Measurements from ENCODE around the gene EFNA3.

The EFNA3 gene

DNA sequence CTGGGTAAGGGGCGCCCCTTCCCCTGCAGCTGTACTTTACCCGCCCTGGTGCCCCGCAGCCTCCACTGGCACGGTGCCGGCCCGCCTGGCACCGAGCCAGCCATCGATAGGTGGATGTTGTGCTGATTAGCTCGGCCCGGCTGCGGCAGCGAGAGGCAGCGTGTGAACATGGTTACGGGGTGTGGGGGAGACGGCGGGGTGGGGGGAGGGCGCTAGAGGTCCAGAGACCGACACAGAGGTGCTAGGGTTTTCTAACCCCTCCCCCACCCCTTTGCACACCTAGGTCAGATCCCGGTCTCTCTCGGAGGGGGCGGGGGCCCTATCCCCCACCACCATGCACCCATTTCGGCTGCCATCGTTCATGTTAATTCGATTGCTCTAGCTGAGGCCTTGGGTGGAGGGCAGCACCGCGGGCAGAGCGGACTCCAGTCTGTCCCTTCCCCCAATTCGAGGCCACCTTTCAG is 8.4 kb upstream of the EFNA3 start (continued):
- TF ChIP-seq, protein P1, sequence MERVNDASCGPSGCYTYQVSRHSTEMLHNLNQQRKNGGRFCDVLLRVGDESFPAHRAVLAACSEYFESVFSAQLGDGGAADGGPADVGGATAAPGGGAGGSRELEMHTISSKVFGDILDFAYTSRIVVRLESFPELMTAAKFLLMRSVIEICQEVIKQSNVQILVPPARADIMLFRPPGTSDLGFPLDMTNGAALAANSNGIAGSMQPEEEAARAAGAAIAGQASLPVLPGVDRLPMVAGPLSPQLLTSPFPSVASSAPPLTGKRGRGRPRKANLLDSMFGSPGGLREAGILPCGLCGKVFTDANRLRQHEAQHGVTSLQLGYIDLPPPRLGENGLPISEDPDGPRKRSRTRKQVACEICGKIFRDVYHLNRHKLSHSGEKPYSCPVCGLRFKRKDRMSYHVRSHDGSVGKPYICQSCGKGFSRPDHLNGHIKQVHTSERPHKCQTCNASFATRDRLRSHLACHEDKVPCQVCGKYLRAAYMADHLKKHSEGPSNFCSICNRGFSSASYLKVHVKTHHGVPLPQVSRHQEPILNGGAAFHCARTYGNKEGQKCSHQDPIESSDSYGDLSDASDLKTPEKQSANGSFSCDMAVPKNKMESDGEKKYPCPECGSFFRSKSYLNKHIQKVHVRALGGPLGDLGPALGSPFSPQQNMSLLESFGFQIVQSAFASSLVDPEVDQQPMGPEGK (tag by site-specific recombination; IDR thresholded peaks at IDR 0.05) = no peak
- TF ChIP-seq ZNF157 (tag by site-specific recombination; IDR thresholded peaks at IDR 0.05) (no peak), ZNF175 (tag by site-specific recombination; IDR thresholded peaks at IDR 0.05) (no peak), ZNF530 (tag by site-specific recombination; IDR thresholded peaks at IDR 0.05; ENCODE audit: low read depth) (no peak), GLIS2 (tag by site-specific recombination; IDR thresholded peaks at IDR 0.05) (peak; percentile 3; the same call in 1 of the 2 replicates), ZNF510 (tag by site-specific recombination; IDR thresholded peaks at IDR 0.05; ENCODE audit: insufficient replicate concordance) (no peak), ZNF747 (tag by site-specific recombination; IDR thresholded peaks at IDR 0.05) (no peak), TCF7L2 (IDR thresholded peaks at IDR 0.05; ENCODE audit: borderline replicate concordance, low read depth, low read length) (peak; percentile 8; the same call in 1 of the 2 replicates), KLF9 (tag by site-specific recombination; IDR thresholded peaks at IDR 0.05; ENCODE audit: low read depth) (no peak), ZNF544 (tag by site-specific recombination; IDR thresholded peaks at IDR 0.05) (no peak), ZNF600 (tag by site-specific recombination; IDR thresholded peaks at IDR 0.05) (no peak), TRIM28 (IDR thresholded peaks at IDR 0.05; ENCODE audit: borderline replicate concordance, low read length) (no peak), ZNF354C (tag by site-specific recombination; IDR thresholded peaks at IDR 0.05; ENCODE audit: borderline replicate concordance, low read depth) (no peak), ZXDB (tag by site-specific recombination; IDR thresholded peaks at IDR 0.05) (no peak), KLF10 (tag by site-specific recombination; IDR thresholded peaks at IDR 0.05) (0 out of 2 replicates have a peak, but pooled peaks have one; percentile 6), ZNF133 (tag by site-specific recombination; IDR thresholded peaks at IDR 0.05) (no peak), ZNF223 (tag by site-specific recombination; IDR thresholded peaks at IDR 0.05) (no peak), ZNF2 (tag by site-specific recombination; IDR thresholded peaks at IDR 0.05) (no peak), ZNF19 (tag by site-specific recombination; IDR thresholded peaks at IDR 0.05; ENCODE audit: low read depth) (no peak), SCRT2 (tag by site-specific recombination; IDR thresholded peaks at IDR 0.05) (no peak), ZNF555 (tag by site-specific recombination; conservative IDR thresholded peaks at IDR 0.05) (no peak)
- TF ChIP-seq, protein P2, sequence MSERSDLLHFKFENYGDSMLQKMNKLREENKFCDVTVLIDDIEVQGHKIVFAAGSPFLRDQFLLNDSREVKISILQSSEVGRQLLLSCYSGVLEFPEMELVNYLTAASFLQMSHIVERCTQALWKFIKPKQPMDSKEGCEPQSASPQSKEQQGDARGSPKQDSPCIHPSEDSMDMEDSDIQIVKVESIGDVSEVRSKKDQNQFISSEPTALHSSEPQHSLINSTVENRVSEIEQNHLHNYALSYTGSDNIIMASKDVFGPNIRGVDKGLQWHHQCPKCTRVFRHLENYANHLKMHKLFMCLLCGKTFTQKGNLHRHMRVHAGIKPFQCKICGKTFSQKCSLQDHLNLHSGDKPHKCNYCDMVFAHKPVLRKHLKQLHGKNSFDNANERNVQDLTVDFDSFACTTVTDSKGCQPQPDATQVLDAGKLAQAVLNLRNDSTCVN (tag by site-specific recombination; optimal IDR thresholded peaks at IDR 0.05) = no peak
- TF ChIP-seq, protein P3, sequence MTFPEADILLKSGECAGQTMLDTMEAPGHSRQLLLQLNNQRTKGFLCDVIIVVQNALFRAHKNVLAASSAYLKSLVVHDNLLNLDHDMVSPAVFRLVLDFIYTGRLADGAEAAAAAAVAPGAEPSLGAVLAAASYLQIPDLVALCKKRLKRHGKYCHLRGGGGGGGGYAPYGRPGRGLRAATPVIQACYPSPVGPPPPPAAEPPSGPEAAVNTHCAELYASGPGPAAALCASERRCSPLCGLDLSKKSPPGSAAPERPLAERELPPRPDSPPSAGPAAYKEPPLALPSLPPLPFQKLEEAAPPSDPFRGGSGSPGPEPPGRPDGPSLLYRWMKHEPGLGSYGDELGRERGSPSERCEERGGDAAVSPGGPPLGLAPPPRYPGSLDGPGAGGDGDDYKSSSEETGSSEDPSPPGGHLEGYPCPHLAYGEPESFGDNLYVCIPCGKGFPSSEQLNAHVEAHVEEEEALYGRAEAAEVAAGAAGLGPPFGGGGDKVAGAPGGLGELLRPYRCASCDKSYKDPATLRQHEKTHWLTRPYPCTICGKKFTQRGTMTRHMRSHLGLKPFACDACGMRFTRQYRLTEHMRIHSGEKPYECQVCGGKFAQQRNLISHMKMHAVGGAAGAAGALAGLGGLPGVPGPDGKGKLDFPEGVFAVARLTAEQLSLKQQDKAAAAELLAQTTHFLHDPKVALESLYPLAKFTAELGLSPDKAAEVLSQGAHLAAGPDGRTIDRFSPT (tag by site-specific recombination; IDR thresholded peaks at IDR 0.05) = no peak
- TF ChIP-seq, protein P4, sequence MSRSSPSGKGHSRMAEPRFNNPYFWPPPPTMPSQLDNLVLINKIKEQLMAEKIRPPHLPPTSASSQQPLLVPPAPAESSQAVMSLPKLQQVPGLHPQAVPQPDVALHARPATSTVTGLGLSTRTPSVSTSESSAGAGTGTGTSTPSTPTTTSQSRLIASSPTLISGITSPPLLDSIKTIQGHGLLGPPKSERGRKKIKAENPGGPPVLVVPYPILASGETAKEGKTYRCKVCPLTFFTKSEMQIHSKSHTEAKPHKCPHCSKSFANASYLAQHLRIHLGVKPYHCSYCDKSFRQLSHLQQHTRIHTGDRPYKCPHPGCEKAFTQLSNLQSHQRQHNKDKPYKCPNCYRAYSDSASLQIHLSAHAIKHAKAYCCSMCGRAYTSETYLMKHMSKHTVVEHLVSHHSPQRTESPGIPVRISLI (tag by site-specific recombination; IDR thresholded peaks at IDR 0.05) = no peak
- TF ChIP-seq, protein P5, sequence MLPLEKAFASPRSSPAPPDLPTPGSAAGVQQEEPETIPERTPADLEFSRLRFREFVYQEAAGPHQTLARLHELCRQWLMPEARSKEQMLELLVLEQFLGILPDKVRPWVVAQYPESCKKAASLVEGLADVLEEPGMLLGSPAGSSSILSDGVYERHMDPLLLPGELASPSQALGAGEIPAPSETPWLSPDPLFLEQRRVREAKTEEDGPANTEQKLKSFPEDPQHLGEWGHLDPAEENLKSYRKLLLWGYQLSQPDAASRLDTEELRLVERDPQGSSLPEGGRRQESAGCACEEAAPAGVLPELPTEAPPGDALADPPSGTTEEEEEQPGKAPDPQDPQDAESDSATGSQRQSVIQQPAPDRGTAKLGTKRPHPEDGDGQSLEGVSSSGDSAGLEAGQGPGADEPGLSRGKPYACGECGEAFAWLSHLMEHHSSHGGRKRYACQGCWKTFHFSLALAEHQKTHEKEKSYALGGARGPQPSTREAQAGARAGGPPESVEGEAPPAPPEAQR (tag by site-specific recombination; IDR thresholded peaks at IDR 0.05) = no peak
- TF ChIP-seq, protein P6, sequence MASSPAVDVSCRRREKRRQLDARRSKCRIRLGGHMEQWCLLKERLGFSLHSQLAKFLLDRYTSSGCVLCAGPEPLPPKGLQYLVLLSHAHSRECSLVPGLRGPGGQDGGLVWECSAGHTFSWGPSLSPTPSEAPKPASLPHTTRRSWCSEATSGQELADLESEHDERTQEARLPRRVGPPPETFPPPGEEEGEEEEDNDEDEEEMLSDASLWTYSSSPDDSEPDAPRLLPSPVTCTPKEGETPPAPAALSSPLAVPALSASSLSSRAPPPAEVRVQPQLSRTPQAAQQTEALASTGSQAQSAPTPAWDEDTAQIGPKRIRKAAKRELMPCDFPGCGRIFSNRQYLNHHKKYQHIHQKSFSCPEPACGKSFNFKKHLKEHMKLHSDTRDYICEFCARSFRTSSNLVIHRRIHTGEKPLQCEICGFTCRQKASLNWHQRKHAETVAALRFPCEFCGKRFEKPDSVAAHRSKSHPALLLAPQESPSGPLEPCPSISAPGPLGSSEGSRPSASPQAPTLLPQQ (tag by site-specific recombination; IDR thresholded peaks at IDR 0.05) = no peak

All from HEK293 (cell line).